Ascending aorta (tissue), 2 donors: ENCODE results near the gene TKTL1. TPM values are rescaled to one million over a fixed set of nuclear protein-coding genes. Genes with fewer than 3 reads are reported as not detected.

Experiments used
- DNase-seq, 2 donors: peaks; one replicate each; pipeline ENCODE4 v3.0.0-alpha.2; 2019; ENCODE audit warnings: low spot score in 2 of 2
- H3K27ac ChIP-seq, 2 donors: fragments of 200-600 bp; sonication (generic); one replicate each; pipeline ENCODE4 v1.5.1; 2016 to 2017; ENCODE audit warnings: mild to moderate bottlenecking in 1 of 2
- H3K27me3 ChIP-seq: fragments of 200-600 bp; sonication (generic); one replicate; pipeline ENCODE4 v1.5.1; 2017
- H3K36me3 ChIP-seq, 2 donors: fragments of 200-600 bp; sonication (generic); one replicate each; pipeline ENCODE4 v1.5.1; 2016
- H3K4me1 ChIP-seq, 2 donors: fragments of 200-600 bp; sonication (generic); one replicate each; pipeline ENCODE4 v1.5.1; 2016 to 2017; ENCODE audit warnings: mild to moderate bottlenecking in 1 of 2
- H3K4me3 ChIP-seq, 2 donors: fragments of 200-600 bp; sonication (generic); one replicate each; pipeline ENCODE4 v1.5.1; 2016 to 2017; ENCODE audit warnings: mild to moderate bottlenecking in 1 of 2
- H3K9me3 ChIP-seq, 2 donors: fragments of 200-600 bp; sonication (generic); one replicate each; pipeline ENCODE4 v1.5.1; 2016
- intact Hi-C: fragments of 100-400 bp; cut with DNase I; formaldehyde crosslinking; loops from one replicate; pipeline ENCODE4 v1.15.1; 2023
- total RNA-seq: library from RNA; depleted of rRNA; stranded (reverse); fragments of >200 nt; gene quantifications from one replicate; pipeline ENCODE4 v1.1.0, GENCODE V29; 2016
- TF ChIP-seq, protein P1 (sequence below), 3 experiments: fragments of 200-600 bp in 2 of 3; fragments of 450-650 bp in 1 of 3; sonication (generic) in 2 of 3; IDR thresholded peaks; one replicate each; pipeline ENCODE4 v1.5.1; 2016 to 2019; ENCODE audit warnings: antibody characterized with exemption in 3 of 3, mild to moderate bottlenecking in 1 of 3, moderate library complexity in 1 of 3

The TKTL1 gene
- total RNA-seq, 1 donor from 2014 or later = not detected

DNA sequence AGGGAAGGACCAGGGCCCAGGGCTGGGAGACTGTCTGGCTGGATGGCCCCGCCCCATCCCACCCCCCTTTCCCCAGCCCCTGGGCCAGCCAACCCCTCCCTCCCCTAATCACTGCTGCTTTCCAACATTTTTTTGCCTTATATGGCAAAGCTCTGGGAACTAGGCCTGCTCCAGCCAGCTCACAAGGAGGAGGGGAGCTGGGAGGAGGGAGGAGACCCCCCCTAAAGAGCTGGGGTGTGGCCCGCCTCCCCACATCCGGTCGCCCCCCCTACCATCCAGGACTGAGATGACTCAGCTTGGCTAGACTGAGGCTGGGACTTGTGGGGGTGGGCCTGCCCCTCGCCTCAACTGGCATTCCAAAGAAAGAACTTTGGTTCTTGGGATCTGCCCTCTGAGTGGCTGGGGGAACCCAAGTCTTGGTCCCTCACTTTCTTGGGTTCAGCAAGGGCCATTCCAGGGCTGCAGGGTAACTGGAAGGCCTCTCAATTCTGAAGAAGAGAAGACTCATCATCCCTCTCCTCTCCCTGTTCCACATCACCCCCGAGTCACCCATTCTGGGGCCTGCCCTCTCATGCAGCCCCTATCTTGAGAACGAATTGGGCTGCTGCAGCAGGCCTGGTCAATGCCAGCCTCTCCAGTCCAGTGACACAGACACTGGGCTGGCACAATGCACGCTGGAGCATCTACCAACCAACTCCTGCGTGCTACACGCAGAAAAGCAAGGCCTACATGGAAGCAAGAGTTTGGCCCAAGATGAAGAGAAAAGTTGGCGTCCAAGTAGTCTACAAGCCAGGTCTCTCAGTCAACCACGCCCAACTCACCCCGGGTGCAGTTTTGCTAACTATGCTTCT, 74.1 kb downstream of the TKTL1 start:
- DNase-seq = peak; percentile 56 to 90
- H3K4me1 ChIP-seq = peaks cover 7 to 12% of the 10 kb centered on the region in 2 donors
- TF ChIP-seq, protein P1, sequence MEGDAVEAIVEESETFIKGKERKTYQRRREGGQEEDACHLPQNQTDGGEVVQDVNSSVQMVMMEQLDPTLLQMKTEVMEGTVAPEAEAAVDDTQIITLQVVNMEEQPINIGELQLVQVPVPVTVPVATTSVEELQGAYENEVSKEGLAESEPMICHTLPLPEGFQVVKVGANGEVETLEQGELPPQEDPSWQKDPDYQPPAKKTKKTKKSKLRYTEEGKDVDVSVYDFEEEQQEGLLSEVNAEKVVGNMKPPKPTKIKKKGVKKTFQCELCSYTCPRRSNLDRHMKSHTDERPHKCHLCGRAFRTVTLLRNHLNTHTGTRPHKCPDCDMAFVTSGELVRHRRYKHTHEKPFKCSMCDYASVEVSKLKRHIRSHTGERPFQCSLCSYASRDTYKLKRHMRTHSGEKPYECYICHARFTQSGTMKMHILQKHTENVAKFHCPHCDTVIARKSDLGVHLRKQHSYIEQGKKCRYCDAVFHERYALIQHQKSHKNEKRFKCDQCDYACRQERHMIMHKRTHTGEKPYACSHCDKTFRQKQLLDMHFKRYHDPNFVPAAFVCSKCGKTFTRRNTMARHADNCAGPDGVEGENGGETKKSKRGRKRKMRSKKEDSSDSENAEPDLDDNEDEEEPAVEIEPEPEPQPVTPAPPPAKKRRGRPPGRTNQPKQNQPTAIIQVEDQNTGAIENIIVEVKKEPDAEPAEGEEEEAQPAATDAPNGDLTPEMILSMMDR (IDR thresholded peaks at IDR 0.05) = no peak
- H3K4me3 ChIP-seq = peak overlapping the region; percentile 64 to 91
- H3K27me3 ChIP-seq = no peaks in the 10 kb centered on the region
- H3K9me3 ChIP-seq = no peaks in the 10 kb centered on the region
- H3K27ac ChIP-seq = peak overlapping the region; percentile 91 to 94
- H3K36me3 ChIP-seq = peaks cover 53 to 81% of the 10 kb centered on the region in 2 donors
- intact Hi-C loops = loop anchor here (10.0 kb wide), 1 partner anchor 895 kb away; the partner anchor contains the start of gene HAUS7

DNA sequence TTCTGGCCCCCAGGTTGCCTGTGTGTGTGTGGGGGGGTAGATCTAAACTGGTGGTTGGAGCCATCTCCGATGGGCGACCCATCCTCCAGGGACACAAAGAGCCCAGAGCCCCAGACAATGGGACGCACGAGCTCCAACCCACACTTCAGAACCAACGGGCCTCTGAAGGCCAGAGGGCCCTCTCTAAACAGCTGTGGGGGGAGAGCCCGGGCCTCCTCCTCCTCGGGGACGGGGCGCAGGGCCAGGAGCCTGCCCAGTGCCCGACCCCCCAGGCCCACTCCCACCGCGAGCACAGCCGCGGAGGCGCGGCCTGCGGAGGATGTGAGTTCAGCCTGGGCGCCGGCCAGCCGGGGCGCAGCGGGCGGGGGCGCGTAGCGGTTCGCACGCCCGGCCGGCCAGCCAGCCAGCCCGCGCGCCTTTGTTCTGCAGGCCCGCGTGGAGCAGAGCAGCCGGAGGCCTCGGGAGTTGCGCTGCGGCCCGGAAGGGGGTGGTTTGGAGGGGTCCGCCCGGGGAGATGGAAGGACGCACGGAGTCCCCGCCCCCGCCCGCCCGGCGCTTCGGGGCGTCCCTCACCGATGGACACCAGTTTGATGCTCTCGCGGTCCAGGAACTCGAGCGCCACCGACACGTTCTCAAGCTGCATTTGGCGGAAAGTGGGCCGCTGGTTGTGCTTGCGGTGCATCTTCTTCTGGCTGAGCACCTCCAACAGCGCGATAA, 74.9 kb downstream of the TKTL1 start:
- Histone ChIP-seq H3K36me3 (peaks cover 45 to 73% of the 10 kb centered on the region in 2 donors), H3K27ac (peak overlapping the region; percentile 82 to 94), H3K4me1 (peaks cover 7 to 12% of the 10 kb centered on the region in 2 donors), H3K27me3 (no peaks in the 10 kb centered on the region), H3K4me3 (peak overlapping the region; percentile 64 to 91), H3K9me3 (no peaks in the 10 kb centered on the region)
- intact Hi-C loops = loop anchor here (10.0 kb wide), 1 partner anchor 896 kb away; the partner anchor contains the start of gene HAUS7
- no peak for DNase-seq
- TF ChIP-seq, protein P1 (IDR thresholded peaks at IDR 0.05) = no peak

DNA sequence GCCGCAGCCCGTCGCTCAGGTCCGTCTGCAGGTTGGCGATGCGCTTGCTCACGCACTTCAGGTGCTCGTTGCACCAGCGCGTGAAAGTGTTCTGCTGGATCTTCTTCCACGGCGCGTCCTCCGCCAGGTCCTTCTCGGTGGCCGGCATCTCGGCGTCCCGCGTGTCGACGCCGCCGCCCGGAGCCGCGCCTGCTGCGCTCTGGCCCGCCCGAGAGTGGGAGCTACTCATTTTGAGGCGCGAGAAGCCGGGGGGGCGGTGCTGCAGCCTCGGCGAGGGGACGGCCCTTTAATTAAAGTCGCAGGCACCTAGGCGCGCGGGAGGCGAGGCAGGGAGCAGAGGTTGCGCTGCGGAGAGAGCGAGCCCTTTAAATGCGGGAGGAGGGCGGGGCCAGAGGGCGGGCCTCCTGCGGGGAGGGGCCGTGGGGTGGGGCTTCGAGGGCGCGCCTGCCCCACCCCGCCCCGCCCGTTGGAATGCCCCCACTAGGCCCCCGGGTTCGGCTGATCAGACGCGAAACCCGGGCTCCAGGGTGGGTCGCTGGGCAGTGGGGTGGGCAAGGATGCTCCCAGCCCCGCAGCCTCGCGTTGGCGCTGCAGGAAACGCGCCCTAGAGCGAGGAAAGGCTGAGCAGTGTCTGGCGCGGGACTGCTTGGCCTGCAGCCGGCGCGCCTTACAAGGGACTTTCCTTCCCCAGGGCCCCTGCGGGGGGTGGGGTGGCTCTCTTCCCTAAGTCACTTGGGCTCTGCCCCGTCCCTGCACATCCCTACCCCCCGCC, 75.6 kb downstream of the TKTL1 start:
- TF ChIP-seq, protein P1 (IDR thresholded peaks at IDR 0.05) = no peak
- Histone ChIP-seq H3K4me1 (peaks cover 6 to 10% of the 10 kb centered on the region in 2 donors), H3K9me3 (no peaks in the 10 kb centered on the region), H3K27ac (peak overlapping the region; percentile 97), H3K4me3 (peak overlapping the region; percentile 64 to 91), H3K27me3 (no peaks in the 10 kb centered on the region), H3K36me3 (peaks cover 39 to 66% of the 10 kb centered on the region in 2 donors)
- intact Hi-C loops = loop anchor here (10.0 kb wide), 1 partner anchor 896 kb away; the partner anchor contains the start of gene HAUS7
- peak; percentile 78 to 95 for DNase-seq

DNA sequence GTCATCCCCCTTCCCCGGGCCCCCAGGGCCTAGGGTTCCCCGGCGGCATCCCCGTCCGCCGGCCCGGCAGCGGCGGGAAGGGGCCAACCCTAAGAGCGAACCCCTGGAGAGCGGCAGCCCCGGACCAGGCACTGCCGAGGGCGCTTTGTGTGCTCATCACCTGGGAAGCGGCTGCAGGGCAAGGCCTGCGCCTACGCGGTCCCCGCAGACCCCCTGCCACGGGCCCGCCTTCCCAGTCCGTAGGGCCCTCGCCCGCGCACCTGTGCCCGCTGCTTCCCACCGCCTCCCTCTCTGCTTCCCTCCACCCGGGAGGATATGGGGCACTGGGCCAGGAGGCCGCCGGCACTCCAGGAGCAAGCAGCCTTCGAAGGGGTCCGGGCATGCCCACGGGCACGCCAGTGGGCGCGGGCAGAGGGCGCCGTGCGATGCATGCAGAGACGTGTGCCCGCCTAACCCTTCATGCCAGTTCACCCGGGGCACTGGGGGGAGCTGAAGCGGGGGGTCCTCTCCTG, 76.2 kb downstream of the TKTL1 start:
- Histone ChIP-seq H3K4me1 (peaks cover 2 to 9% of the 10 kb centered on the region in 2 donors), H3K27me3 (no peaks in the 10 kb centered on the region), H3K36me3 (peaks cover 32 to 60% of the 10 kb centered on the region in 2 donors), H3K9me3 (no peaks in the 10 kb centered on the region), H3K27ac (peak overlapping the region; percentile 97), H3K4me3 (peak overlapping the region; percentile 64 to 91)
- DNase-seq = no peak
- TF ChIP-seq, protein P1 (IDR thresholded peaks at IDR 0.05) = no peak
- intact Hi-C loops = loop anchor here (10.0 kb wide), 1 partner anchor 897 kb away; the partner anchor contains the start of gene HAUS7

DNA sequence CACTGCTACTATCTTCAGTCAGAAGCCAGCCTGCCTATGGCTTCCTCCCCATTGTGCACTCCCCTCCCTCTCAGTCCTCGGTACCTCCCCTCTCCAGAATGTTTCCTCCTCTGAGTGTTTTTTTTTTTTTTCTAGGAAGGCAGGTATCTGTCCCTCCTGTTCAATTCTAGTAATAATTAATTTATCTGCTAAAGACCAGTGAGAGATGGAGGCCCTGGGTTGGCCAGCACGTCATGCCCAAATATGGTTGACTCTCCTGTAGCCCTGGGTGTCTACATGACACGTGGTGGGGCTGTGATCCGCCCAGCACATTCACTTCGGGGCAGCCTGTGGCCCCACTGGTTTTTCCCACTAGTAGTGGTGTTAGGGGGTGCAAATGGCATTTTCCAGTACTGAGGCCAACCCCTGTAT, 77.0 kb downstream of the TKTL1 start:
- intact Hi-C loops = loop anchor here (10.0 kb wide), 1 partner anchor 898 kb away; the partner anchor contains the start of gene HAUS7
- Histone ChIP-seq H3K36me3 (peaks cover 25 to 52% of the 10 kb centered on the region in 2 donors), H3K27ac (peak overlapping the region; percentile 97)

More for the DNA sequence above, 77.0 kb downstream of the TKTL1 start:
- H3K4me3 ChIP-seq = peak overlapping the region; percentile 64 to 91
- H3K4me1 ChIP-seq = peaks cover 2 to 10% of the 10 kb centered on the region in 2 donors
- no peak for DNase-seq
- no peaks in the 10 kb centered on the region for H3K9me3 ChIP-seq
- H3K27me3 ChIP-seq = no peaks in the 10 kb centered on the region
- TF ChIP-seq, protein P1 (IDR thresholded peaks at IDR 0.05) = no peak
